Ishikawa (cell line): ENCODE measurements around the gene KRT83.

Experiments
- CEBPB ChIP-seq: IDR thresholded peaks from 2 replicates; pipeline ENCODE4 v1.6.1; 2012
- CREB1 ChIP-seq: IDR thresholded peaks from 2 replicates; pipeline ENCODE4 v1.6.1; 2012; ENCODE audit warnings: low read depth
- EGR1 ChIP-seq: IDR thresholded peaks from 2 replicates; pipeline ENCODE4 v1.6.1; 2012
- EP300 ChIP-seq: IDR thresholded peaks from 2 replicates; pipeline ENCODE4 v1.6.1; 2012; ENCODE audit warnings: borderline replicate concordance
- FOXM1 ChIP-seq: IDR thresholded peaks from 2 replicates; pipeline ENCODE4 v1.6.1; 2012; ENCODE audit warnings: low read depth, borderline replicate concordance
- NFIC ChIP-seq: IDR thresholded peaks from 2 replicates; pipeline ENCODE4 v1.6.1; 2012
- RAD21 ChIP-seq: IDR thresholded peaks from 2 replicates; pipeline ENCODE4 v1.6.1; 2012; ENCODE audit warnings: low read depth
- TAF1 ChIP-seq: IDR thresholded peaks from 2 replicates; pipeline ENCODE4 v1.6.1; 2012; ENCODE audit warnings: low read depth, mild to moderate bottlenecking
- TCF12 ChIP-seq: IDR thresholded peaks from 2 replicates; pipeline ENCODE4 v1.6.1; 2012; ENCODE audit warnings: low read depth
- TEAD4 ChIP-seq: IDR thresholded peaks from 2 replicates; pipeline ENCODE4 v1.6.1; 2012
- YY1 ChIP-seq: IDR thresholded peaks from 2 replicates; pipeline ENCODE4 v1.6.1; 2012; ENCODE audit warnings: low read depth
- ZBTB7A ChIP-seq: IDR thresholded peaks from 2 replicates; pipeline ENCODE4 v1.6.1; 2012; ENCODE audit warnings: low read depth
- TF ChIP-seq, protein P1 (sequence below): IDR thresholded peaks from 2 replicates; pipeline ENCODE4 v1.6.1; 2012; ENCODE audit warnings: low read depth, mild to moderate bottlenecking
- TF ChIP-seq, protein P2 (sequence below): IDR thresholded peaks from 2 replicates; pipeline ENCODE4 v1.6.1; 2012
- TF ChIP-seq, protein P3 (sequence below): IDR thresholded peaks from 2 replicates; pipeline ENCODE4 v1.6.1; 2012

Gene KRT83

DNA sequence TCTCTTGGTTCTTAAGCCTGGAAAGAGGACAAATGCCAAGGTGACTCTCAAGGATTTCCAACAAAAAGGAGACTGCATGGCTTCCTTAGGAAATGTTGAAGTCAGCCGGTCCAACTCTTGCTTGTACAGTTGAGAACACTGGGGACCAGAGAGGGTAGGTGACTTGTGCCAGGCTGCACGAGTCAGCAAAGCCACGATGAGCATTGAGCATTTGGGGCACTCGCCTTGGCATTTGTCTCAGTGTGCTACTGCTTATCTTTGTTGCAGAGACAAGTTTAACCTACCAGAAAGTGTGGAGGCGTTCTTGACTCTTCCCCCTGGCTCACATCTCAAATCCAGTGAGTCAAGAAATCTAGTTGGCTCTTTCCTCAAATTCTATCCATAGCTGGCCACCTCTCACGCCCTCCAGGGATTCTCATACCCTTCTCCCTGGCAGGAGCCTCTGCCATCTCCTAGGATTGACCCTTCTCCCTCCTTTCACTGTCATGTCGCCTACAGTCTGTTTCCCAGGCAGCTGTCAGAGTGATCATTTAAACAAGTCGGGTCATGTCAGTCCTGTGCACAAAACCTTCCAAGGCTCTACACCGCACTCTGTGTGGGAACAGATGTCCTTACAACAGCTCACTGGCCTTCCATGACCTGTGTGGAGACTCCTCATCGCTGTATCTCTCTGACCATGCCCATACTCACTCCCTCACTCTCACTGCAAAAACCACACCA, 17.2 kb upstream of the KRT83 start:
- TF ChIP-seq, protein P1, sequence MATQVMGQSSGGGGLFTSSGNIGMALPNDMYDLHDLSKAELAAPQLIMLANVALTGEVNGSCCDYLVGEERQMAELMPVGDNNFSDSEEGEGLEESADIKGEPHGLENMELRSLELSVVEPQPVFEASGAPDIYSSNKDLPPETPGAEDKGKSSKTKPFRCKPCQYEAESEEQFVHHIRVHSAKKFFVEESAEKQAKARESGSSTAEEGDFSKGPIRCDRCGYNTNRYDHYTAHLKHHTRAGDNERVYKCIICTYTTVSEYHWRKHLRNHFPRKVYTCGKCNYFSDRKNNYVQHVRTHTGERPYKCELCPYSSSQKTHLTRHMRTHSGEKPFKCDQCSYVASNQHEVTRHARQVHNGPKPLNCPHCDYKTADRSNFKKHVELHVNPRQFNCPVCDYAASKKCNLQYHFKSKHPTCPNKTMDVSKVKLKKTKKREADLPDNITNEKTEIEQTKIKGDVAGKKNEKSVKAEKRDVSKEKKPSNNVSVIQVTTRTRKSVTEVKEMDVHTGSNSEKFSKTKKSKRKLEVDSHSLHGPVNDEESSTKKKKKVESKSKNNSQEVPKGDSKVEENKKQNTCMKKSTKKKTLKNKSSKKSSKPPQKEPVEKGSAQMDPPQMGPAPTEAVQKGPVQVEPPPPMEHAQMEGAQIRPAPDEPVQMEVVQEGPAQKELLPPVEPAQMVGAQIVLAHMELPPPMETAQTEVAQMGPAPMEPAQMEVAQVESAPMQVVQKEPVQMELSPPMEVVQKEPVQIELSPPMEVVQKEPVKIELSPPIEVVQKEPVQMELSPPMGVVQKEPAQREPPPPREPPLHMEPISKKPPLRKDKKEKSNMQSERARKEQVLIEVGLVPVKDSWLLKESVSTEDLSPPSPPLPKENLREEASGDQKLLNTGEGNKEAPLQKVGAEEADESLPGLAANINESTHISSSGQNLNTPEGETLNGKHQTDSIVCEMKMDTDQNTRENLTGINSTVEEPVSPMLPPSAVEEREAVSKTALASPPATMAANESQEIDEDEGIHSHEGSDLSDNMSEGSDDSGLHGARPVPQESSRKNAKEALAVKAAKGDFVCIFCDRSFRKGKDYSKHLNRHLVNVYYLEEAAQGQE = no peak
- TF ChIP-seq CEBPB (no peak), NFIC (no peak), TEAD4 (no peak), TAF1 (no peak)

DNA sequence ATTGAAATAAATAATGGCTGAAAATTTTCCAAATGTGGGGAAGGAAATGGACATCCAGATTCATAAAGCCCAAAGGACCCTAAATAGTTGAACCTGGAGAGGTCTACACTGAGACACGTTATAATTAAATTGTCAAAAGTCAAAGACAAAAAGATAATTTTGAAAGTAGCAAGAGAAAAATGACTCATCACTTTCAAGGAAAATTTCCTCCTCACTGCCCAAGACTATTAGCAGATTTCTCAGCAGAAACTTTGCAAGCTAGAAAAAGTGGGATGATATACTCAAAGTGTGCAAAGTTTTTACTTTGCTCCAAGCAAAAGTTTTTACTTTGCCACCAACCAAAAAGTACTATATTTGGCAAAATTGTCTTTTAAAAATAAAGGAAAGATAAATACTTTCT, 15.9 kb upstream of the KRT83 start:
- TF ChIP-seq TEAD4 = no peak
- no peak for TF ChIP-seq ZBTB7A
- TF ChIP-seq NFIC = no peak
- TF ChIP-seq EGR1 = no peak

DNA sequence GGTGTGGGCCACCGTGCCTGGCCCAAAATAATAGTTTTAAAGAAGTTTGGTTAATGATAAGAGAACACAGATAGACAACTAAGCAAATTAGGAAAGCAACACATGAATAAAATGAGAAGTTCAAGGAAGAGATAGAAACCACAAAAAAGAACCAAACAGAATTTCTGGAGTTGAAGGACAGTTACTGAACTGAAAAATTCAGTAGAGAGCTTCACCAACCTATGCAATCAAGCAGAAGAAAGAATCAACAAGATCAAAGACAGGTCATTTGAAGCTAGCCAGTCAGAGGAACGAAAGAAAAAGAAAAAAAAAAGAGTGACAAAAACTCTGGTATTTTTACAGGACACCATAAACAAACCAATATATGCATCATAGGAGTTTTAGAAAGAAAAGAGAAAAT, 15.4 kb upstream of the KRT83 start:
- TF ChIP-seq EGR1 = no peak
- TF ChIP-seq, protein P2, sequence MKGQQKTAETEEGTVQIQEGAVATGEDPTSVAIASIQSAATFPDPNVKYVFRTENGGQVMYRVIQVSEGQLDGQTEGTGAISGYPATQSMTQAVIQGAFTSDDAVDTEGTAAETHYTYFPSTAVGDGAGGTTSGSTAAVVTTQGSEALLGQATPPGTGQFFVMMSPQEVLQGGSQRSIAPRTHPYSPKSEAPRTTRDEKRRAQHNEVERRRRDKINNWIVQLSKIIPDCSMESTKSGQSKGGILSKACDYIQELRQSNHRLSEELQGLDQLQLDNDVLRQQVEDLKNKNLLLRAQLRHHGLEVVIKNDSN = no peak
- TF ChIP-seq, protein P1 = no peak

DNA sequence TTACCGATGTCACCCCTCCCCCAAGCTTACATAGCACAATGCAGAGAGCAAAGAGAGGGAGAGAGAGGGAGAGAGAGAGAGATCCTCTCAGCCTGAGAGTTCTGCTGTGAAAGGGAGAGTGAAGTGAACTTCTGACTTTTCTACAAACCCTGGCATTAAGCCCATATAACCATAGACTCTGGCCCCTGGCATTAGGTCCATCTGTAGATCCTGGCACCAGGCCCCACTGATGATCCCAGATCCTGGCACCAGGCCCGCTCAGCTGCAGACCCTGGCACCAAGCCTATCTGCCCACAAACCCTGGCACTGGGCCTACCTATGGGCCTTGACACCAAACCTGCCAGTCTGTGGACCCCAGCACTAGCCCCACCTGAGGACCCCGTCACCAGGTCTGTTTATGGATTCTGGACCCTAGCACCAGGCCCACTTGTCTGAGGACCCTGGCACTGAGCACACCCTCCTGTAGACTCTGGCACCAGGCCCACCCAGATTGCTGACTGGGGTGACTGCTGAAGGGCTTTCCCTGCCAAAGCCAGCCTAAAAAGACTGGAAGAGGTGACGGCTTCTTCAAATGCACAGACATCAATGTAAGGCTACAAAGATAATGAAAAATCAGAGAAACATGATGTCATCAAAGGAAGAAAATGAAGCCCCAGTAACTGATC, 14.5 kb upstream of the KRT83 start:
- TF ChIP-seq EGR1 = no peak
- TF ChIP-seq NFIC = peak; percentile 78
- TF ChIP-seq CREB1 = no peak
- TF ChIP-seq CEBPB = no peak

DNA sequence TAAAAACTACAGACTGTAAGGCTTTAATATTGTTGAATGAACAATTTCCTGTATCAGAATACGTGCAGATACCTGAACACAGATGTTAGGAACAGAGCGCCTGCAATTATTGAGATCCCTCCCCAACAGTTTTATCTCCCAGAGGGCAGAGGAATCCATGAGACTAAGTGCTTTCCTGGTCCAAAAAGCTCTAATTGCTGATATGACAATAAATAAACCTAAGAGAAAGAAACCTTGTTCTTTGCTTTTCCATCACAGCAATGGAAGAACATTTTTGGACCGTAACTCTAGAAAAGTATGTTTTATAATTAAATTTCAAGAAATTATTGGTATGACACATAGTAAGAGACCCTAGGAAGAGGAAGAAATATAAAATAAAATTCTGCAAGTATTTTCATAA, 13.0 kb upstream of the KRT83 start:
- TF ChIP-seq TCF12 (no peak), NFIC (no peak), CEBPB (no peak), YY1 (no peak)
- TF ChIP-seq, protein P3, sequence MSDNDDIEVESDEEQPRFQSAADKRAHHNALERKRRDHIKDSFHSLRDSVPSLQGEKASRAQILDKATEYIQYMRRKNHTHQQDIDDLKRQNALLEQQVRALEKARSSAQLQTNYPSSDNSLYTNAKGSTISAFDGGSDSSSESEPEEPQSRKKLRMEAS = no peak

DNA sequence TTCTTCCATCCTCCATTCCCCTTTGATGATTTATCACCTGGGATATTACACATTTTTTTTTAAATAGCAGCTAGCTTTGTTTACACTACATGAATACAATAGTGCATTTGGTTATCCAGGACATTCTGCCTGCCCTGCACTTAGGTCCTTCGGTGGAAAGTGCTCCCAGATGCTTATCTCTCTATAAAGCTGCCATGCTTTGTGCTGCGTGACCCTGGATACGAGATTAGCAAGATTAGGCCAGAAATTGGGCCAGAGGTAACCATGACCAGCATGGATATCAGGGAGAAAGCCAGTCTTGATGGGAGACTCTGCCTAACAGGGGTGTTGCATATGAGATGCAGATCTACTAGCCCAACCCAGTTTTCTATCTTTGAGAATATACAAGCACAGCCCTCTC, 12.1 kb upstream of the KRT83 start:
- TF ChIP-seq EP300 (no peak), TEAD4 (no peak), ZBTB7A (no peak), EGR1 (no peak), NFIC (no peak)
- TF ChIP-seq, protein P3 = no peak

DNA sequence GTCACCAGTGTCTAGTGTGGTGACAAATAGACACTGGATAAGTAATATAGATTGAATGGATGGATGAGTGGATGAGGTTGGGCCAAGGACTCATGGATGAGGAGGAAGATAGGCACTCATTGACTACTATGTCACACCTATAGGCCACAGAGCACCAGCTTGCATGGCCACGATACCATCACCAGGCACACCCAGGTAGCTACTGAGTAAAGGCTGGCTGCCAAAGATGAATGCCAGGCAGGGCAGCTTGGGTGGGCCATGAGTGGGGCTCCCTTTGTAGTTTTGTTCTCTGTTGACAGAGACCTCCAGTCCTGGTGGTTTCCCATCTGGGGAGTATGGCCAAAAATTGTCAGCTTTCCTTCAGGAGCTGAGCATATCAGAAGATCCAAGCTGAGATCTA, 11.2 kb upstream of the KRT83 start:
- TF ChIP-seq CEBPB (no peak), RAD21 (no peak), TEAD4 (no peak), YY1 (no peak), NFIC (no peak), FOXM1 (no peak), TAF1 (no peak), TCF12 (no peak), CREB1 (no peak), ZBTB7A (no peak)
- TF ChIP-seq, protein P3 = no peak
